OCI-LY7 (cell line): Measurements from ENCODE around the gene FGGY. TPM values are rescaled to one million over a fixed set of nuclear protein-coding genes. Genes with fewer than 3 reads are reported as not detected.

Experiments
- BruUV-seq: library from RNA; stranded (reverse); fragments of 400-500 nt; replicated peaks from 2 replicates; lab custom pipeline; 2021; lab: Mats Ljungman, UMichigan
- CTCF ChIA-PET: fragments of 300-600 bp; sonication (Branson Sonifier 250); formaldehyde crosslinking; loops from one replicate; lab custom pipeline; 2022; ENCODE audit warnings: antibody characterized with exemption; ENCODE audit not compliant: unreplicated experiment; lab: Charles Lee
- POLR2A ChIA-PET: fragments of 300-600 bp; sonication (Branson Sonifier 250); formaldehyde crosslinking; loops from one replicate; lab custom pipeline; 2022; ENCODE audit warnings: antibody characterized with exemption; lab: Charles Lee
- DNase-seq: peaks from one replicate; pipeline ENCODE4 v3.0.0-alpha.2; 2015; ENCODE audit warnings: low spot score
- H2AFZ ChIP-seq: fragments of 200-600 bp; sonication (generic), shearing (Covaris generic); 2 replicates; pipeline ENCODE4 v1.6.1; 2014; ENCODE audit warnings: mild to moderate bottlenecking, antibody characterized with exemption, low read length, moderate library complexity
- H3K27ac ChIP-seq: fragments of 200-600 bp; sonication (generic); 2 replicates; pipeline ENCODE4 v1.5.1; 2014; ENCODE audit warnings: mixed run types, low read depth, mild to moderate bottlenecking, moderate library complexity, low read length, inconsistent platforms; ENCODE audit not compliant: poor library complexity, severe bottlenecking
- H3K36me3 ChIP-seq: fragments of 200-600 bp; sonication (generic); 2 replicates; pipeline ENCODE4 v1.6.1; 2014; ENCODE audit warnings: mild to moderate bottlenecking, antibody characterized with exemption, low read length, moderate library complexity, mixed read lengths; ENCODE audit not compliant: insufficient read depth
- H3K4me1 ChIP-seq: fragments of 200-600 bp; sonication (generic); 2 replicates; pipeline ENCODE4 v1.5.1; 2014; ENCODE audit warnings: mild to moderate bottlenecking, low read length; ENCODE audit not compliant: insufficient read depth, poor library complexity, severe bottlenecking
- H3K4me2 ChIP-seq: fragments of 200-600 bp; sonication (generic); 2 replicates; pipeline ENCODE4 v1.6.1; 2014; ENCODE audit warnings: mild to moderate bottlenecking, low read length
- H3K4me3 ChIP-seq: fragments of 200-600 bp; sonication (generic); 2 replicates; pipeline ENCODE4 v1.5.1; 2014; ENCODE audit warnings: mild to moderate bottlenecking, low read depth, low read length; ENCODE audit not compliant: poor library complexity, severe bottlenecking
- H3K79me2 ChIP-seq: fragments of 200-600 bp; sonication (generic); 2 replicates; pipeline ENCODE4 v1.6.1; 2016; ENCODE audit warnings: low read depth, mild to moderate bottlenecking, low read length, moderate library complexity, mixed read lengths; ENCODE audit not compliant: insufficient read depth
- H3K9me2 ChIP-seq: fragments of 200-600 bp; sonication (generic); 2 replicates; pipeline ENCODE4 v1.6.1; 2016; ENCODE audit warnings: mild to moderate bottlenecking, low read length, mixed read lengths; ENCODE audit not compliant: insufficient read depth
- H3K9me3 ChIP-seq: fragments of 200-600 bp; sonication (generic); 2 replicates; pipeline ENCODE4 v1.6.1; 2014; ENCODE audit warnings: mild to moderate bottlenecking, mixed run types, low read length, mixed read lengths
- H4K20me1 ChIP-seq: fragments of 200-600 bp; sonication (generic); 2 replicates; pipeline ENCODE4 v1.6.1; 2014; ENCODE audit warnings: mild to moderate bottlenecking, antibody characterized with exemption, low read length, moderate library complexity, mixed read lengths; ENCODE audit not compliant: insufficient read depth
- CTCF ChIP-seq: fragments of 200-600 bp; sonication (generic); conservative IDR thresholded peaks from 2 replicates; pipeline ENCODE4 v1.5.1; 2014; ENCODE audit warnings: mild to moderate bottlenecking, antibody characterized with exemption, low read length, moderate library complexity, mixed read lengths
- EZH2phosphoT487 ChIP-seq: fragments of 200-600 bp; sonication (generic); IDR thresholded peaks from 2 replicates; pipeline ENCODE4 v1.6.1; 2018; ENCODE audit warnings: low read depth, borderline replicate concordance, mild to moderate bottlenecking, mixed run types, antibody characterized with exemption, low read length, moderate library complexity, mixed read lengths
- intact Hi-C: fragments of 100-400 bp; cut with micrococcal nuclease; formaldehyde crosslinking; loops from one replicate; pipeline ENCODE4 v1.10.0; 2022; ENCODE audit not compliant: unreplicated experiment
- total RNA-seq, 2 experiments: library from RNA; depleted of rRNA in 1 of 2; stranded (reverse); fragments of >200 nt in 1 of 2; shearing (Covaris generic) in 1 of 2; gene quantifications; 2 replicates each; pipeline ENCODE4 v1.2.3, GENCODE V29; 2014 to 2022

Gene FGGY
- total RNA-seq, 2 experiments from 2014 or later: 0.63 to 4.5 TPM

- BruUV-seq: no TSS peak
- H3K4me3 ChIP-seq: no peak overlapping the region
- no peaks in the 10 kb centered on the region for H3K36me3 ChIP-seq
- ChIA-PET CTCF (no interaction called here), POLR2A (interaction anchor here (1.3 kb wide), 1 partner anchor 9 kb away, joined by 4 read pairs; no protein-coding TSS in a partner anchor)
- no peaks in the 10 kb centered on the region for H3K79me2 ChIP-seq
- H3K9me2 ChIP-seq: no peaks in the 10 kb centered on the region
- no peak for DNase-seq
- peak overlapping the region; percentile 59; the same call in 1 of the 2 replicates for H2AFZ ChIP-seq
- no peaks in the 10 kb centered on the region for H3K9me3 ChIP-seq
- no peak overlapping the region for H3K27ac ChIP-seq
- intact Hi-C loops: no loop called here
- H4K20me1 ChIP-seq: no peaks in the 10 kb centered on the region
- H3K4me2 ChIP-seq: peak overlapping the region; percentile 54
- H3K4me1 ChIP-seq: peaks cover 28% of the 10 kb centered on the region
- TF ChIP-seq EZH2phosphoT487 (no peak), CTCF (no peak)
Measured at GRCh38 chr1:59484096-59484495, 187.2 kb downstream of the FGGY start.

- intact Hi-C loops: no loop called here
- H3K9me2 ChIP-seq: no peaks in the 10 kb centered on the region
- no peaks in the 10 kb centered on the region for H3K9me3 ChIP-seq
- no peak overlapping the region for H3K27ac ChIP-seq
- no peaks in the 10 kb centered on the region for H4K20me1 ChIP-seq
- DNase-seq: no peak
- no TSS peak for BruUV-seq
- POLR2A ChIA-PET: interaction anchor here (1.1 to 1.3 kb wide), 2 partner anchors 10 to 37 kb away, joined by 3 to 4 read pairs; no protein-coding TSS in a partner anchor
- H3K79me2 ChIP-seq: no peaks in the 10 kb centered on the region
- no peak for TF ChIP-seq EZH2phosphoT487
- TF ChIP-seq CTCF: no peak
- CTCF ChIA-PET: interaction anchor here (0.6 kb wide), 1 partner anchor 11 kb away, joined by 3 read pairs; no protein-coding TSS in a partner anchor
- peak overlapping the region; percentile 8; the same call in 1 of the 2 replicates for H2AFZ ChIP-seq
- H3K4me2 ChIP-seq: no peak overlapping the region
- peaks cover 28% of the 10 kb centered on the region for H3K4me1 ChIP-seq
- H3K36me3 ChIP-seq: no peaks in the 10 kb centered on the region
- H3K4me3 ChIP-seq: no peak overlapping the region
Measured at GRCh38 chr1:59485171-59485570, 188.3 kb downstream of the FGGY start.

GRCh38 chr1:59485949-59486348 lies 189.1 kb downstream of the FGGY start:
- TF ChIP-seq EZH2phosphoT487 (no peak), CTCF (no peak)
- H3K4me2 ChIP-seq: no peak overlapping the region
- CTCF ChIA-PET: no interaction called here
- BruUV-seq: no TSS peak
- DNase-seq: no peak
- no peak overlapping the region for H3K4me3 ChIP-seq
- no peak overlapping the region for H2AFZ ChIP-seq
- intact Hi-C loops: no loop called here
- peaks cover 28% of the 10 kb centered on the region for H3K4me1 ChIP-seq
- no peak overlapping the region for H3K27ac ChIP-seq
- H3K36me3 ChIP-seq: no peaks in the 10 kb centered on the region
- H3K79me2 ChIP-seq: no peaks in the 10 kb centered on the region
- H3K9me3 ChIP-seq: no peaks in the 10 kb centered on the region
- no peaks in the 10 kb centered on the region for H3K9me2 ChIP-seq
- POLR2A ChIA-PET: interaction anchor here (0.7 kb wide), 1 partner anchor 749 kb away, joined by 3 read pairs; no protein-coding TSS in a partner anchor
- H4K20me1 ChIP-seq: no peaks in the 10 kb centered on the region
